Measurements from ENCODE around the gene GRIK2. TPM values are rescaled to one million over a fixed set of nuclear protein-coding genes. Genes with fewer than 3 reads are reported as not detected.

GRIK2 gene
- total RNA-seq, 4 donors from 2014 or later: 1.4 to 51.9 (median 9.6) TPM

- H3K27me3 ChIP-seq: peaks cover 3% of the 10 kb centered on the region
- no peaks in the 10 kb centered on the region for H3K9me3 ChIP-seq
- H3K36me3 ChIP-seq: no peaks in the 10 kb centered on the region
- H3K4me3 ChIP-seq (replicated peaks in 1 of 3): no peak overlapping the region
- 27 to 50% methylated on average over 10 of the region's 10 CpGs for WGBS, 2 donors
- intact Hi-C loops (cut with DNase I): no loop called here
- DNase-seq: no peak
- no peak overlapping the region for H3K27ac ChIP-seq
- TF ChIP-seq POLR2A (IDR thresholded peaks at IDR 0.05): no peak
- no peak for TF ChIP-seq CTCF (IDR thresholded peaks at IDR 0.05)
- peaks cover 3 to 8% of the 10 kb centered on the region in 2 donors for H3K4me1 ChIP-seq
Observed at GRCh38 chr6:101400326-101401135, 7.0 kb downstream of the GRIK2 start.

GRCh38 chr6:101401171-101401570, 7.7 kb downstream of the GRIK2 start:
- Histone ChIP-seq H3K36me3 (no peaks in the 10 kb centered on the region), H3K27ac (no peak overlapping the region), H3K9me3 (no peaks in the 10 kb centered on the region), H3K4me1 (peaks cover 3 to 8% of the 10 kb centered on the region in 2 donors), H3K4me3 (replicated peaks in 1 of 3) (no peak overlapping the region), H3K27me3 (peaks cover 3% of the 10 kb centered on the region)
- TF ChIP-seq POLR2A (IDR thresholded peaks at IDR 0.05) (no peak), CTCF (IDR thresholded peaks at IDR 0.05) (no peak)
- 23 to 39% methylated on average over 10 of the region's 10 CpGs for WGBS, 2 donors
- intact Hi-C loops (cut with DNase I): no loop called here
- no peak for DNase-seq

GRCh38 chr6:101401792-101402621, 8.5 kb downstream of the GRIK2 start:
- intact Hi-C loops (cut with DNase I): no loop called here
- no peaks in the 10 kb centered on the region for H3K36me3 ChIP-seq
- DNase-seq: no peak
- peaks cover 3 to 8% of the 10 kb centered on the region in 2 donors for H3K4me1 ChIP-seq
- peaks cover 3% of the 10 kb centered on the region for H3K27me3 ChIP-seq
- H3K27ac ChIP-seq: no peak overlapping the region
- peak overlapping the region in 1 of 3 donors; percentile 12 for H3K4me3 ChIP-seq (replicated peaks in 1 of 3)
- TF ChIP-seq POLR2A (IDR thresholded peaks at IDR 0.05) (no peak), CTCF (IDR thresholded peaks at IDR 0.05) (no peak)
- WGBS, 2 donors: 2% methylated on average over 30 to 41 of the region's 50 CpGs
- H3K9me3 ChIP-seq: no peaks in the 10 kb centered on the region

- no peak for TF ChIP-seq CTCF (IDR thresholded peaks at IDR 0.05)
- TF ChIP-seq POLR2A (IDR thresholded peaks at IDR 0.05): no peak
- no peaks in the 10 kb centered on the region for H3K36me3 ChIP-seq
- H3K4me1 ChIP-seq: peaks cover 3 to 8% of the 10 kb centered on the region in 2 donors
- WGBS, 2 donors: 1% methylated on average over 10 to 14 of the region's 28 CpGs
- H3K9me3 ChIP-seq: no peaks in the 10 kb centered on the region
- DNase-seq: peak in 1 of 2 donors; percentile 4
- no peak overlapping the region for H3K4me3 ChIP-seq (replicated peaks in 1 of 3)
- H3K27ac ChIP-seq: no peak overlapping the region
- intact Hi-C loops (cut with DNase I): no loop called here
- H3K27me3 ChIP-seq: peaks cover 3% of the 10 kb centered on the region
Observed at GRCh38 chr6:101402622-101403031, 9.1 kb downstream of the GRIK2 start.

All from thyroid gland (tissue), 4 donors.